Liver (tissue), 9 donors: ENCODE data around the gene DERL3. TPM values are rescaled to one million over a fixed set of nuclear protein-coding genes. Genes with fewer than 3 reads are reported as not detected.

Source experiments
- DNase-seq: peaks from one replicate; pipeline ENCODE4 v3.0.0-alpha.2; 2017; ENCODE audit warnings: low spot score
- H3K27ac ChIP-seq, 2 donors: one replicate each; pipeline ENCODE4 v1.7.0; 2013; ENCODE audit warnings: inconsistent platforms in 2 of 2, low read length in 2 of 2, control low read depth in 1 of 2, low read depth in 1 of 2, mild to moderate bottlenecking in 1 of 2
- H3K27me3 ChIP-seq, 4 donors: one replicate each; pipeline versions ENCODE4 v1.6.1 to v1.7.0; 2013; ENCODE audit warnings: low read length in 3 of 4, inconsistent platforms in 1 of 4, mild to moderate bottlenecking in 1 of 4, moderate library complexity in 1 of 4; ENCODE audit not compliant: control insufficient read depth in 4 of 4, insufficient read depth in 4 of 4
- H3K36me3 ChIP-seq, 4 donors: one replicate each; pipeline versions ENCODE4 v1.6.1 to v1.7.0; 2013; ENCODE audit warnings: low read length in 3 of 4, mild to moderate bottlenecking in 3 of 4, low read depth in 1 of 4, moderate library complexity in 1 of 4; ENCODE audit not compliant: control insufficient read depth in 4 of 4, insufficient read depth in 3 of 4
- H3K4me1 ChIP-seq, 4 donors: one replicate each; pipeline versions ENCODE4 v1.6.1 to v1.7.0; 2013; ENCODE audit warnings: low read length in 3 of 4, mild to moderate bottlenecking in 3 of 4, moderate library complexity in 1 of 4; ENCODE audit not compliant: control insufficient read depth in 4 of 4, insufficient read depth in 4 of 4
- H3K4me3 ChIP-seq, 3 donors: one replicate each; pipeline versions ENCODE4 v1.6.1 to v1.7.0; 2013; ENCODE audit warnings: low read length in 3 of 3, control low read depth in 1 of 3, low read depth in 1 of 3, mild to moderate bottlenecking in 1 of 3
- H3K9ac ChIP-seq, 2 donors: one replicate each; pipeline ENCODE4 v1.7.0; 2013; ENCODE audit warnings: low read length in 2 of 2, mild to moderate bottlenecking in 2 of 2, moderate library complexity in 2 of 2, control low read depth in 1 of 2, low read depth in 1 of 2
- H3K9me3 ChIP-seq, 4 donors: one replicate each; pipeline versions ENCODE4 v1.6.1 to v1.7.0; 2013; ENCODE audit warnings: low read length in 3 of 4; ENCODE audit not compliant: control insufficient read depth in 4 of 4
- ATF3 ChIP-seq: IDR thresholded peaks from 2 replicates; pipeline ENCODE4 v1.6.1; 2016; ENCODE audit warnings: antibody characterized with exemption
- EGR1 ChIP-seq, 2 donors: IDR thresholded peaks; 2 replicates each; pipeline ENCODE4 v1.6.1; 2016 to 2018; ENCODE audit warnings: antibody characterized with exemption in 2 of 2, low read depth in 2 of 2
- FOXA1 ChIP-seq: IDR thresholded peaks from 2 replicates; pipeline ENCODE4 v1.6.1; 2016; ENCODE audit warnings: antibody characterized with exemption
- FOXA2 ChIP-seq: IDR thresholded peaks from 2 replicates; pipeline ENCODE4 v1.6.1; 2016; ENCODE audit warnings: antibody characterized with exemption
- GABPA ChIP-seq, 2 donors: IDR thresholded peaks in 1 of 2; conservative IDR thresholded peaks in 1 of 2; 2 replicates each; pipeline ENCODE4 v1.6.1; 2016; ENCODE audit warnings: antibody characterized with exemption in 2 of 2, mild to moderate bottlenecking in 1 of 2, moderate library complexity in 1 of 2
- HNF4A ChIP-seq, 2 donors: conservative IDR thresholded peaks; 2 replicates each; pipeline ENCODE4 v1.6.1; 2016; ENCODE audit warnings: antibody characterized with exemption in 2 of 2, mild to moderate bottlenecking in 2 of 2
- HNF4G ChIP-seq: IDR thresholded peaks from 2 replicates; pipeline ENCODE4 v1.6.1; 2016; ENCODE audit warnings: antibody characterized with exemption
- JUND ChIP-seq, 2 donors: IDR thresholded peaks; 2 replicates each; pipeline ENCODE4 v1.6.1; 2016; ENCODE audit warnings: antibody characterized with exemption in 2 of 2
- MAX ChIP-seq: IDR thresholded peaks from 2 replicates; pipeline ENCODE4 v1.6.1; 2016; ENCODE audit warnings: antibody characterized with exemption
- NR2F2 ChIP-seq: IDR thresholded peaks from 2 replicates; pipeline ENCODE4 v1.6.1; 2016; ENCODE audit warnings: antibody characterized with exemption
- RAD21 ChIP-seq, 2 donors: IDR thresholded peaks; 2 replicates each; pipeline ENCODE4 v1.6.1; 2016; ENCODE audit warnings: antibody characterized with exemption in 2 of 2, mild to moderate bottlenecking in 2 of 2
- REST ChIP-seq: IDR thresholded peaks from 2 replicates; pipeline ENCODE4 v1.6.1; 2016; ENCODE audit warnings: antibody characterized with exemption, mild to moderate bottlenecking
- RXRA ChIP-seq, 2 donors: IDR thresholded peaks; 2 replicates each; pipeline ENCODE4 v1.6.1; 2017 to 2018; ENCODE audit warnings: antibody characterized with exemption in 2 of 2, mild to moderate bottlenecking in 1 of 2
- TAF1 ChIP-seq: conservative IDR thresholded peaks from 2 replicates; pipeline ENCODE4 v1.6.1; 2016; ENCODE audit warnings: antibody characterized with exemption, mild to moderate bottlenecking
- YY1 ChIP-seq: IDR thresholded peaks from 2 replicates; pipeline ENCODE4 v1.6.1; 2016; ENCODE audit warnings: antibody characterized with exemption, mild to moderate bottlenecking
- ZBTB33 ChIP-seq: IDR thresholded peaks from 2 replicates; pipeline ENCODE4 v1.6.1; 2016; ENCODE audit warnings: antibody characterized with exemption
- WGBS: extraction: QIAGEN DNeasy Blood & Tissue Kit; methylation state at CpG from one replicate; pipeline ENCODE4 v1.1.7; 2013; 5-methylcytosine and 5-hydroxymethylcytosine counted together
- polyA plus RNA-seq, 2 donors: library from polyadenylated mRNA; stranded (reverse) in 1 of 2; unstranded in 1 of 2; fragments of 200-250 nt in 1 of 2; fragments of >200 nt in 1 of 2; fragmentation: Nextera tagmentation in 1 of 2; extraction: Ambion mirVana in 1 of 2; gene quantifications; one replicate each; pipeline versions ENCODE4 v1.2.1 to v1.2.3, GENCODE V29; 2013 to 2015
- total RNA-seq, 2 donors: library from RNA; depleted of rRNA; stranded (reverse); fragments of >200 nt; gene quantifications; one replicate each; pipeline ENCODE4 v1.2.3, GENCODE V29; 2014
- donor health status: healthy.
- donor health status: healthy.
- donor health status: healthy.
- donor health status: healthy.
- donor health status: healthy.

The DERL3 gene
- total and polyA plus RNA-seq, 4 donors, result 1.0 to 9.3 (median 3.9) TPM

- TF ChIP-seq RAD21 (IDR thresholded peaks at IDR 0.05), result no peak
- TF ChIP-seq FOXA2, result no peak
- no peak for TF ChIP-seq REST
- TF ChIP-seq YY1, result no peak
- no peak for TF ChIP-seq MAX
- no peak for TF ChIP-seq NR2F2
- Histone ChIP-seq H3K4me1 (no peaks in the 10 kb centered on the region), H3K4me3 (no peak overlapping the region), H3K36me3 (peaks cover 11 to 59% (median 26%) of the 10 kb centered on the region in 4 donors), H3K27ac (no peak overlapping the region), H3K9me3 (no peaks in the 10 kb centered on the region), H3K9ac (no peak overlapping the region), H3K27me3 (no peaks in the 10 kb centered on the region)
- 86% methylated on average over 11 of the region's 11 CpGs for WGBS
- no peak for DNase-seq
Measured at GRCh38 chr22:23827351-23827995, 11.3 kb downstream of the DERL3 start.

- no peaks in the 10 kb centered on the region for H3K27me3 ChIP-seq
- H3K27ac ChIP-seq, result no peak overlapping the region
- no peaks in the 10 kb centered on the region for H3K9me3 ChIP-seq
- H3K9ac ChIP-seq, result no peak overlapping the region
- no peaks in the 10 kb centered on the region for H3K4me1 ChIP-seq
- no peak for DNase-seq
- peaks cover 11 to 61% (median 30%) of the 10 kb centered on the region in 4 donors for H3K36me3 ChIP-seq
- TF ChIP-seq HNF4A (conservative IDR thresholded peaks at IDR 0.05), result peak in 1 of 2 donors; percentile 21
- TF ChIP-seq FOXA1, result no peak
- WGBS, result 89% methylated on average over 15 of the region's 15 CpGs
- no peak overlapping the region for H3K4me3 ChIP-seq
Measured at GRCh38 chr22:23826510-23827350, 12.1 kb downstream of the DERL3 start.

- Histone ChIP-seq H3K9ac (no peak overlapping the region), H3K9me3 (no peaks in the 10 kb centered on the region), H3K4me1 (no peaks in the 10 kb centered on the region), H3K36me3 (peaks cover 11 to 70% (median 38%) of the 10 kb centered on the region in 4 donors), H3K27me3 (no peaks in the 10 kb centered on the region), H3K27ac (no peak overlapping the region), H3K4me3 (no peak overlapping the region)
- 97% methylated on average over 12 of the region's 12 CpGs for WGBS
- no peak for DNase-seq
- TF ChIP-seq RXRA (IDR thresholded peaks at IDR 0.05) (no peak), JUND (IDR thresholded peaks at IDR 0.05) (no peak), EGR1 (IDR thresholded peaks at IDR 0.05; ENCODE audit: low read depth in 2 of 2) (no peak), HNF4G (no peak), MAX (no peak), FOXA1 (no peak), TAF1 (no peak), ATF3 (no peak), GABPA (IDR thresholded peaks at IDR 0.05 in 1 of 2, conservative IDR thresholded peaks at IDR 0.05 in 1 of 2) (no peak), ZBTB33 (no peak)
Measured at GRCh38 chr22:23825246-23825905, 13.4 kb downstream of the DERL3 start.
